Measurements from ENCODE around the gene PROC. TPM values are rescaled to one million over a fixed set of nuclear protein-coding genes. Genes with fewer than 3 reads are reported as not detected.
"Not testable (repeated sequence)": the region's sequence is repeated elsewhere in the genome, so short reads cannot be mapped to it uniquely, and the experiment has no call there.

The PROC gene
- total RNA-seq, 1 donor from 2014 or later, result not detected

DNA sequence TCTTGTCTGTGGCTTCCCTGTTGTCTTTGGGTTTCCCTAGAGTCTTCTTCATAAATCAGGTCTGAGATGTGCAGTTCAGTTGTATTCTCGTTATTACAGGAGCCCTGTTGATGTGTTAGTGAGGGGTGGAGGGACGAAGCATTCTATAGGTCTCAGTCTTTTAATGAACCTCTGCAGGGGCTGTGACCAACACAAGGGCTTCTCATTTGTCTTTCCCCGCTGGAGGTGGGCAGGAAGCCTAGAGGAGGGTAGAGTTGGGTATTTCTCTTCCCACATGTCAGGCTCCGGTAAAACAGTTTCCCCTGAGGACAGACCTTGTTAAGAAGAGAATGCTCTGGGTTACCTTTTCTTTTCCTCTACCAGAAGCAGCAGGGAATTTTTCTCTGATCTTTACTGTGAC, 31.2 kb downstream of the PROC start:
- H3K9me3 Mint-ChIP-seq (ENCODE audit: unreplicated experiment), result no peaks in the 10 kb centered on the region
- H3K4me1 Mint-ChIP-seq (ENCODE audit: unreplicated experiment), result no peaks in the 10 kb centered on the region
- H3K36me3 Mint-ChIP-seq (ENCODE audit: low read depth, unreplicated experiment), result no peaks in the 10 kb centered on the region
- H3K27me3 Mint-ChIP-seq (ENCODE audit: unreplicated experiment), result peaks cover 4% of the 10 kb centered on the region
- no peak overlapping the region for H3K4me3 Mint-ChIP-seq (ENCODE audit: unreplicated experiment)
- no peak overlapping the region for H3K27ac Mint-ChIP-seq (ENCODE audit: unreplicated experiment)
- TF ChIP-seq, protein P1, sequence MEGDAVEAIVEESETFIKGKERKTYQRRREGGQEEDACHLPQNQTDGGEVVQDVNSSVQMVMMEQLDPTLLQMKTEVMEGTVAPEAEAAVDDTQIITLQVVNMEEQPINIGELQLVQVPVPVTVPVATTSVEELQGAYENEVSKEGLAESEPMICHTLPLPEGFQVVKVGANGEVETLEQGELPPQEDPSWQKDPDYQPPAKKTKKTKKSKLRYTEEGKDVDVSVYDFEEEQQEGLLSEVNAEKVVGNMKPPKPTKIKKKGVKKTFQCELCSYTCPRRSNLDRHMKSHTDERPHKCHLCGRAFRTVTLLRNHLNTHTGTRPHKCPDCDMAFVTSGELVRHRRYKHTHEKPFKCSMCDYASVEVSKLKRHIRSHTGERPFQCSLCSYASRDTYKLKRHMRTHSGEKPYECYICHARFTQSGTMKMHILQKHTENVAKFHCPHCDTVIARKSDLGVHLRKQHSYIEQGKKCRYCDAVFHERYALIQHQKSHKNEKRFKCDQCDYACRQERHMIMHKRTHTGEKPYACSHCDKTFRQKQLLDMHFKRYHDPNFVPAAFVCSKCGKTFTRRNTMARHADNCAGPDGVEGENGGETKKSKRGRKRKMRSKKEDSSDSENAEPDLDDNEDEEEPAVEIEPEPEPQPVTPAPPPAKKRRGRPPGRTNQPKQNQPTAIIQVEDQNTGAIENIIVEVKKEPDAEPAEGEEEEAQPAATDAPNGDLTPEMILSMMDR (IDR thresholded peaks at IDR 0.05; ENCODE audit: unreplicated experiment), result no peak
- no peak for DNase-seq (ENCODE audit: low spot score)

DNA sequence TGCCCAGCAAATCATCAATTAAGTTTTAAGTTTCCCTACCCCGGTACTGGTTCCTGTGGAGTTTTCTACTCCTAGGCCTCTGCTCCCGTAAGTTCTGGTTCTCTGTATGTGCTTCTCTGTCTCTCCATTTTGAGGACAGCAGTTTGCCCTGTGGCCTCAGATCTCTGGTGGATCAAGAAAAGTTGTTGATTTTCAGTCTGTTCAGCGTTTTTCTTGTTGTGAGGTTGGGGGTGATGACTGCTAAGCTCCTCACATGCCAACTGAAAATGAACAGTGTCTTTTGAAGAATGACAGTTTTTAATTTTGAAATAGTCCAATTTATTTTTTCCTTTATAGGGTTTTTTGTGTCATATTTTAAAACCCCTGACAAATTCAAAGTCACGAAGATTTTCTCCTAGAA, 31.7 kb downstream of the PROC start:
- Mint-ChIP-seq H3K4me1 (ENCODE audit: unreplicated experiment) (no peaks in the 10 kb centered on the region), H3K9me3 (ENCODE audit: unreplicated experiment) (no peaks in the 10 kb centered on the region), H3K27ac (ENCODE audit: unreplicated experiment) (no peak overlapping the region), H3K36me3 (ENCODE audit: low read depth, unreplicated experiment) (no peaks in the 10 kb centered on the region), H3K4me3 (ENCODE audit: unreplicated experiment) (no peak overlapping the region), H3K27me3 (ENCODE audit: unreplicated experiment) (peaks cover 4% of the 10 kb centered on the region)
- DNase-seq (ENCODE audit: low spot score), result no peak
- TF ChIP-seq, protein P1 (IDR thresholded peaks at IDR 0.05; ENCODE audit: unreplicated experiment), result no peak

DNA sequence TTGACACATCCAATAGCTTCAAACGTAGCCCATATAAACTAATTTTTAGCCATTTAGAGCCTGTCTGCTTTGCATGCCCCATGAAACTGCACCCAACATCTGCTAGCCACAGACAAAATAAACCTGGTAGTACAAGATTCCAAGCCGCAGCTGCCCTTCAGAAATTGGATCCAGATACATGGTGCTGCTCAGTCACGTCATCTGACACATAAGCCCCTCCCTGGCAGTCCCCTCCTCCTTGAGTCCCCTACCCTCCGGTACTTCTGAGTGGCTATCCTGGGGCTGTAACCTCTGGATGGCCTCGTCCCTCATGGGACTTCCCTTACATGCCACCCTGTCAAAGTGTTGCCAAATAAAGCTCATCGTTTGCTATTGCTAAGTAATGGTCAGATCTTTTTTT, 33.8 kb downstream of the PROC start:
- no peak for DNase-seq (ENCODE audit: low spot score)
- H3K4me1 Mint-ChIP-seq (ENCODE audit: unreplicated experiment), result peaks cover 4% of the 10 kb centered on the region
- H3K27me3 Mint-ChIP-seq (ENCODE audit: unreplicated experiment), result peaks cover 4% of the 10 kb centered on the region
- no peaks in the 10 kb centered on the region for H3K36me3 Mint-ChIP-seq (ENCODE audit: low read depth, unreplicated experiment)
- TF ChIP-seq, protein P1 (IDR thresholded peaks at IDR 0.05; ENCODE audit: unreplicated experiment), result no peak
- no peak overlapping the region for H3K27ac Mint-ChIP-seq (ENCODE audit: unreplicated experiment)
- no peak overlapping the region for H3K4me3 Mint-ChIP-seq (ENCODE audit: unreplicated experiment)
- H3K9me3 Mint-ChIP-seq (ENCODE audit: unreplicated experiment), result no peaks in the 10 kb centered on the region

DNA sequence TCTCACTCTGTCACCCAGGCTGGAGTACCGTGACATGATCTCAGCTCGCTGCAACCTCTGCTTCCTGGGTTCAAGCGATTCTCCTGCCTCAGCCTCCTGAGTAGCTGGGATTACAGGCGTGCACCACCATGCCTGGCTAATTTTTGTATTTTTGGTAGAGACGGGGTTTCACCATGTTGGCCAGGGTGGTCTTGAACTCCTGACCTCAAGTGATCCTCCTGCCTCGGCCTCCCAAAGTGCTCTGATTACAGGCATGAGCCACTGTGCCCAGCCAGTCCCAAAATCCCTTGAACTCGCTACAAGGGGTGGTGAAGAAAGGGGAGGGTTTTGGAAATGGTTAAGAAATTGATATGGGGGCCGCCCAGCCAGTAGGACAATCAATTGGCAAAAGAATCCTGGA, 34.2 kb downstream of the PROC start:
- not testable (repeated sequence) for H3K27me3 Mint-ChIP-seq (ENCODE audit: unreplicated experiment); H3K27ac Mint-ChIP-seq (ENCODE audit: unreplicated experiment); H3K36me3 Mint-ChIP-seq (ENCODE audit: low read depth, unreplicated experiment); DNase-seq (ENCODE audit: low spot score); H3K9me3 Mint-ChIP-seq (ENCODE audit: unreplicated experiment); H3K4me3 Mint-ChIP-seq (ENCODE audit: unreplicated experiment); H3K4me1 Mint-ChIP-seq (ENCODE audit: unreplicated experiment)

DNA sequence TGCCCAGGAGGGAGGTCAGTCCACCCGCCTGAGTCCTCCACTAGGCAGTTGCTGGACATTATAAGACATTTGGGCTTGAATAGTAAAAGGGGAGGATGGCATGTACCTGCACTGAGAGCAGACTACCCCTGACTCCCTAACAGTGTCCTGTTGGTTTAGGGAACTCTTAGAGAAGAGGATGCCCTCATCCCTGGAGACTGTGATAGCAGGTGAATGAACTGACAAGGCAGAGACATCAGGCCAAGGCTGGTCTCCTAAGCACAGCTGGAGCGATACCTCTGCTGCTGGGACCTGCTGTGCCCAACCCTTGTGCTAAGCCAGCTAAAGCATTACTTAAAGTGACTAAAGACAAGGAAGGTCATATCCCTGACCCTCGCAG, 34.8 kb downstream of the PROC start:
- DNase-seq (ENCODE audit: low spot score), result no peak
- H3K9me3 Mint-ChIP-seq (ENCODE audit: unreplicated experiment), result no peaks in the 10 kb centered on the region
- peaks cover 4% of the 10 kb centered on the region for H3K27me3 Mint-ChIP-seq (ENCODE audit: unreplicated experiment)
- TF ChIP-seq, protein P1 (IDR thresholded peaks at IDR 0.05; ENCODE audit: unreplicated experiment), result no peak
- H3K4me3 Mint-ChIP-seq (ENCODE audit: unreplicated experiment), result no peak overlapping the region
- peaks cover 4% of the 10 kb centered on the region for H3K4me1 Mint-ChIP-seq (ENCODE audit: unreplicated experiment)
- H3K36me3 Mint-ChIP-seq (ENCODE audit: low read depth, unreplicated experiment), result no peaks in the 10 kb centered on the region
- no peak overlapping the region for H3K27ac Mint-ChIP-seq (ENCODE audit: unreplicated experiment)
